ENCODE data around the gene XRCC6. TPM values are rescaled to one million over a fixed set of nuclear protein-coding genes. Genes with fewer than 3 reads are reported as not detected.
"Not testable (repeated sequence)": the region's sequence is repeated elsewhere in the genome, so short reads cannot be mapped to it uniquely, and the experiment has no call there.

XRCC6 gene
- polyA plus RNA-seq, 3 donors, result 82.5 to 158 (median 152) TPM

GRCh38 chr22:41672096-41672495 lies 51.0 kb downstream of the XRCC6 start:
- not testable (repeated sequence) for H3K27ac ChIP-seq (ENCODE audit: low read depth, low read length)
- 70 to 95% (median 91%) methylated on average over 8 to 10 of the region's 10 CpGs for whole genome bisulfite sequencing, 3 donors

DNA sequence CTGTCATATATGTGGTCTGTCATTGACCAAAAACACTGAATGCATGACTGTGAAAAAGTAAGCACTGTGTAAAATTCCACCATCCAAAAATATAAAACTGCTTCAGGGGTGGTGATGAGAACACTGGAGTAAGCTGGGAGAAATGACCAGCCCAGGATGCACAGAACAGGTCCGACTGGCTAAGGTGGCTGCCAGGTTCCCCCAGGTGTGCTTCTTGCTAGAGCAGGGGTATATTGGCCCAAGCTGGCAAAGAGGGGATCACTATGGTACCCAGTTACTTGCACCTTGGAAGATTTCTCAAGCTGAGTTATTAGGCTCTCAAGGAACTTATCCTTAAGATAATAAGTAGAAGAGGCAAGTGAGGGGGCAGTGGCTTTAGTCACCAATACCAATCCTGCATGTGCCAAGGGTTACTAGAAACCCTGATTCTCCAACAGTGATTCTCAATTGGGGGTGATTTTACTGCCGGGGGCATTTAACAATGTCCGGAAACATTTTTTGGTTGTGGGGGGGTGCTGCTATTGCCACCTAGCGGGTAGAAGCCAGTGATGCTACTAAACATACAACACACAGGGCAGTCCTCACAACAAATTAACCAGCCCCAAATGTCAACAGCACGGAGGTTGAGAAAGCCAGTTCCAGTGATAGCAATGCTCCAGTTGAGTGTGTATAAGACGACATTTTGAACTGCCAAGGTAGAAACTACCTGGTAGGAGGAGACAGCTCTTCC lies 51.9 kb downstream of the XRCC6 start:
- H3K27ac ChIP-seq (ENCODE audit: low read depth, low read length), result no peak overlapping the region
- 61 to 78% (median 73%) methylated on average over 6 of the region's 6 CpGs for WGBS, 3 donors

GRCh38 chr22:41674846-41675340 lies 53.8 kb downstream of the XRCC6 start:
- no peak overlapping the region for H3K27ac ChIP-seq (ENCODE audit: low read depth, low read length)
- 83 to 92% (median 92%) methylated on average over 12 of the region's 12 CpGs for WGBS, 3 donors

GRCh38 chr22:41676134-41676533 lies 55.0 kb downstream of the XRCC6 start:
- WGBS, 3 donors, result 80 to 96% (median 92%) methylated on average over 4 of the region's 4 CpGs
- H3K27ac ChIP-seq (ENCODE audit: low read depth, low read length), result no peak overlapping the region

GRCh38 chr22:41681616-41682015 lies 60.5 kb downstream of the XRCC6 start:
- H3K27ac ChIP-seq (ENCODE audit: low read depth, low read length), result no peak overlapping the region
- WGBS, 3 donors, result 37 to 60% (median 50%) methylated on average over 14 of the region's 14 CpGs

DNA sequence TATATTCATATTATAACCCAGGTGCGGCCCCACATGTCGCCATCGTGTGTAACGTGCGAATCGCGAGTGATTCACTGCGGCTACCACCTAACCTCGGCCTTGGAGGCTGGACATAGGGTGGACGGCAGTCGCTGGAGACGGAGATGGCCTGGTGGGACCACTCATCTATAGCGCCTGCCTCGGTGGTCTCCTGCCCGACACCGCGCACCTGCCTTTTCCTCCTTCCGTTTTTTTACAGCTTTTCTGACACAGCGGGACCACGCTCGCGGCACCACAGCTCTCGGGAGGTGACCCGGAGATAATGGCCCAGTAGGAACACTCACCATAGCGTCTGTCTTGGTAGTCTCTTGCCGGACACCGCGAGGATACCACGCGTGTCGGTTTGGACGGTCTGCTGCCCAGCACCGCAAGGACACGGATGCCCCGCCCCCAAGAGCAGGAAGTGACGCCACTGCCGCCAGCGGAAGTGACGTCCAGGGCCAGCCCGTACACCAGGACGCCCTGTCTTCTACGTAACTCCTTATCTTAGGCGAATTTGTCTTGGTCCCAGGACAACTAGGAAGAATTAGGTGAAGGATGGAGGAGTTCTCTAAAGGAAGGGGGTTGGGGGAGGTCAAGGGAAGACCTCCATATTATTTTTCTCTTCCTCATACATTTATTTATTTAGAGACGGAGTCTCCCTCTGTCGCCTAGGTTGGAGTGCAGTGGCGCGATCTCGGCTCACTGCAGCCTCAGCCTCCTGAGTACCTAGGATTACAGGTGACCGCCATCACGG lies 61.1 kb downstream of the XRCC6 start:
- H3K27ac ChIP-seq (ENCODE audit: low read depth, low read length), result no peak overlapping the region
- 37 to 49% (median 47%) methylated on average over 50 of the region's 50 CpGs for WGBS, 3 donors

DNA sequence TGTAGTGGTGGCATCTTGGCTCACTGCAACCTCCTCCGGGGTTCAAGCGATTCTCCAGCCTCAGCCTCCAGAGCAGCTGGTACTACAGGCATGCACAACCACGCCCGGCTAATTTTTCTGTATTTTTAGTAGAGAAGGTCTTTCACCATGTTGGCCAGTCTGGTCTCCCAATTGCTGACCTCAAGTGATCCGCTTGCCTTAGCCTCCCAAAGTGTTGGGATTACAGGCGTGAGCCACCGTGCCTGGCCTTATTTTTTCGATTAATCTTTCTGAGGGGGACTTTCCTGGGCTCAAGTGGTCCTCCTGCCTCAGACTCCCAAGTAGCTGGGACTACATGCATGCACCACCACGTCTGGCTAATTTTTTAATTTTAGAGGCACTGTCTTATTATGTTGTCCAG lies 62.0 kb downstream of the XRCC6 start:
- 89 to 92% (median 90%) methylated on average over 9 of the region's 9 CpGs for WGBS, 3 donors
- H3K27ac ChIP-seq (ENCODE audit: low read depth, low read length), result no peak overlapping the region

GRCh38 chr22:41683616-41684015 lies 62.5 kb downstream of the XRCC6 start:
- 74 to 89% (median 84%) methylated on average over 3 of the region's 3 CpGs for WGBS, 3 donors

GRCh38 chr22:41684194-41684593 lies 63.1 kb downstream of the XRCC6 start:
- H3K27ac ChIP-seq (ENCODE audit: low read depth, low read length), result no peak overlapping the region
- 80 to 86% (median 84%) methylated on average over 4 of the region's 4 CpGs for WGBS, 3 donors

More at GRCh38 chr22:41683616-41684015, 62.5 kb downstream of the XRCC6 start:
- H3K27ac ChIP-seq (ENCODE audit: low read depth, low read length), result no peak overlapping the region

DNA sequence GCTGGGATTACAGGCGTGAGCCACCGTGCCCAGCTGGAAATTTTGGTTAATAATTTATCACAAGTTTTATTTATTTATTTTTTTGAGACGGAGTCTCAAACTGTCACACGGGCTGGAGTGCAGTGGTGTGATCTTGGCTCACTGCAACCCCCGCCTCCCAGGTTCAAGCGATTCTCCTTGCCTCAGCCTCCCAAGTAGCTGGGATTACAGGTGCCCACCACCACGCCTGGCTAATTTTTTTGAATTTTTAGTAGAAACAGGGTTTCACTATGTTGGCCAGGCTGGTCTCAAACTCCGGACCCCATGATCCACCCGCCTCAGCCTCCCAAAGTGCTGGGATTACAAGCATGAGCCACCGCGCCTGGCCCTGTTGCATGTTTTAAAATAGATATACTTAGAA lies 65.8 kb downstream of the XRCC6 start:
- H3K27ac ChIP-seq (ENCODE audit: low read depth, low read length), result not testable (repeated sequence)
- WGBS, 3 donors, result 73 to 96% (median 91%) methylated on average over 11 of the region's 11 CpGs

GRCh38 chr22:41687901-41688364 lies 66.8 kb downstream of the XRCC6 start:
- peak overlapping the region; percentile 63 for H3K27ac ChIP-seq (ENCODE audit: low read depth, low read length)
- 0 to 1% (median 1%) methylated on average over 20 of the region's 20 CpGs for WGBS, 3 donors

DNA sequence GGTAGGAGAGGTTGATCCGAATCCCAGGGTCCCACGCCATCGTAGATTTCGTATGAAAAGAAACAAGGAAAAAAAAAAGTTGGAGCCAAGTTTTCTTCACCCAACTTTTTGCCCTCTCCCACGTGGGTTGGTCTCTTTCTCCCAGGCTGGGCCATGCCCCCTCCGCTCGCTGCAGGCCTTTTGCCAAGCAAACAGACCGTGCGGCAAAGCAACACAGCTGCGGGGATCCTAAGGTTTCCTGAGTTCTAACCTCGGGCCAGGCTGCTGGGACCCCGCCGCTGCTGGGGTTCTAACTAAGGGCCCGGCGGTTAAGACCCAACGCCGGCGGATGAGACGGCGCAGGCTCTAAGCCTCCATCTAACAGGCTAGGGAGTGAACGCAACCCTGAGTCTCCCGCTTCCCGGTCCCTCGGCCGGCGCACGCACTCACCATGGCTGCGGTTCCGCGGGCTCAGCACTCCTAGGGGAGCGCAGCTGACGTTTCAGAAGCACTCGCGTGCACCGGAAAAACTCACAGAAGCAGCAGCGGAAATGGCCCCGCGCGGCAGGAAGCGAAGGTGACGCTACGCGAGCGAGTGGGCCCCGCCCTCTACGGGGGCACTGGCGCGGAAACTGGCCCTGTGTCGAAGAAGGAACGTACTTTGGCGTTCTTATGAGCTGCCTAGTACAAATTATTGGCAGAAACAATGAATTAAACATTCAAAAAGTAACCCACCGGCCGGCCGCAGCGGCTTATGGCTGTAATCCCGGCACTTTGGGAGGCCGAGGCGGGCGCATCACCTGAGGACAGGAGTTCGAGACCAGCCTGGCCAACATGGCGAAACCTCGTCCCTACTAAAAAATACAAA lies 67.5 kb downstream of the XRCC6 start, which contains the start of gene SNU13:
Gene SNU13 (minus strand): TSS at position 503 of the 847 bp plus-strand sequence. CDS start 71 bp downstream, at position 432.
- H3K27ac ChIP-seq (ENCODE audit: low read depth, low read length), result peak within 1 kb of the TSS; percentile 63
- 0% methylated on average over 62 of the region's 62 CpGs for WGBS, 3 donors

- 76 to 94% (median 93%) methylated on average over 3 of the region's 3 CpGs for WGBS, 3 donors
- no peak overlapping the region for H3K27ac ChIP-seq (ENCODE audit: low read depth, low read length)
Observed at GRCh38 chr22:41690476-41690875, 69.4 kb downstream of the XRCC6 start.

- WGBS, 3 donors, result 73 to 85% (median 80%) methylated on average over 2 of the region's 2 CpGs
- H3K27ac ChIP-seq (ENCODE audit: low read depth, low read length), result no peak overlapping the region
Observed at GRCh38 chr22:41695211-41695610, 74.1 kb downstream of the XRCC6 start.

DNA sequence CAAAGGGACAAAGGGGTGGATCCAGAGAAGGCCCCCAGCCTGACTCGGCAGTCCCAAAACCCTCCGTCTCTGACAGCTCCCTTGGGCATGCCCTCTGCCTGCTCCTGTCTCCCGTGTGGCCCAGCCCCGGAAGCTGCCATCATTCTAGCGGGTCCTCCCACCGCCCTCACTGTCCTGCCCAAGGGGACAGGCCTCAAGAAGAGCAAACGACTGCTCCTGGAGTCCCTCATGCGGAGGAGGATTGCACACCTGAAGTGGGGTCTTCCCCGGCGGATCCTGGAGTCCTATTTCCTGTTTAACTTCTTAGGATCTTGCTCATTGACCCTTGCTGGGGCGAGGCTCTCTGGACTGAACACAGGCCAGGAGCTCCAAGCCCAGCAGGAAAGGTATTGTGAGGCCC lies 75.6 kb downstream of the XRCC6 start:
- no peak overlapping the region for H3K27ac ChIP-seq (ENCODE audit: low read depth, low read length)
- WGBS, 3 donors, result 54 to 62% (median 58%) methylated on average over 11 of the region's 11 CpGs

DNA sequence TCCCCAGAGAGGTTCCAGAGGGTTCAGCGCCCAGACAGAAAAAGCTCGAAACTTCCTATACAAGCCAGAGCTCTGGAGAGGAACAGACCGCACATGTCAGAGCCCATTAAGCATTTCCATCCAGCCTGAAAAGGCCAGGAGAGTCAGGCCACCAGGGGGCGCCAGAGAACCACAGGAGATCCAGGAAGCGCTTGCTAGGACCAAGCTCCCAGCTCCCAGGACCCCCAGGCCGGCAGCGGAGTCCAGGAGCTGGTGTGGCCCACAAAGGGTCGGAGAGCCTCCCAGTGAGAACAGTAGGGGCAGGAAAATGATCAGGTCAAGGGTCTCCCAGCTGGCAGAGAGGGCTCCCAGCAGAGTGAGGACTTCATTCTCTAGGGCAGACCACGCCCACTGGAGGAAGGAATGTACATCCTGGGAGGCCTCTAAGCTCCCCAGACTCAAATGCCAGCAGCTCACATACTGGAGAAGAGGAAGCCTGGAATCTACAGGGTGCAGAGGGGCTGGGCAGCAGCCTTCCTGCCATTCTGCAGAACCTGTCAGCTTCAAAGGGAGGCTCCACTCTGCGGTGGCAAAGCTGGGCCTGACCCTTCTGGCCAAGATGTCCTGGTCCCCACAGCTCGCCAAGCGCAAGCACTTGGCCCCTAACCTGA lies 76.2 kb downstream of the XRCC6 start:
- WGBS, 3 donors, result 23 to 29% (median 27%) methylated on average over 12 of the region's 12 CpGs

GRCh38 chr22:41699264-41700107 lies 78.4 kb downstream of the XRCC6 start, which contains the start of gene MEI1:
Gene MEI1, plus strand, starts transcription at chr22:41699503. Its CDS starts 36 bp downstream, at chr22:41699539.
- no peak within 1 kb of the TSS for H3K27ac ChIP-seq (ENCODE audit: low read depth, low read length)
- WGBS, 3 donors, result 41 to 47% (median 47%) methylated on average over 60 to 69 of the region's 69 CpGs

More for the DNA sequence above, 76.2 kb downstream of the XRCC6 start:
- H3K27ac ChIP-seq (ENCODE audit: low read depth, low read length), result no peak overlapping the region
